Caco-2 (cell line): ENCODE measurements around the gene CLSTN2. TPM values are rescaled to one million over a fixed set of nuclear protein-coding genes. Genes with fewer than 3 reads are reported as not detected.

Experiments used
- BruUV-seq: library from RNA; stranded (reverse); fragments of 400-500 nt; replicated peaks from 2 replicates; lab custom pipeline; 2021; lab: Mats Ljungman, UMichigan
- CTCF ChIA-PET: fragments of 300-600 bp; sonication (Branson Sonifier 250); formaldehyde crosslinking; loops from one replicate; lab custom pipeline; 2022; ENCODE audit warnings: antibody characterized with exemption; lab: Charles Lee
- POLR2A ChIA-PET: fragments of 300-600 bp; sonication (Branson Sonifier 250); formaldehyde crosslinking; loops from one replicate; lab custom pipeline; 2022; ENCODE audit warnings: antibody characterized with exemption; lab: Charles Lee
- DNase-seq, 2 experiments: peaks; one replicate each; pipeline versions ENCODE4 v3.0.0 to v3.0.0-alpha.2; 2020 to 2022
- H3K27me3 ChIP-seq: replicated peaks from 2 replicates; pipeline ENCODE4 v1.6.0; 2011; ENCODE audit warnings: low read length; ENCODE audit not compliant: control insufficient read depth, insufficient read depth
- H3K36me3 ChIP-seq: 2 replicates; pipeline ENCODE4 v1.5.1; 2011; ENCODE audit warnings: low read length; ENCODE audit not compliant: control insufficient read depth, insufficient read depth
- H3K4me1 ChIP-seq: fragments of 250-450 bp; sonication (Bioruptor Pico); 2 replicates; pipeline ENCODE4 v1.5.1; 2020; ENCODE audit warnings: mild to moderate bottlenecking
- H3K4me3 ChIP-seq: 2 replicates; pipeline ENCODE4 v1.5.1; 2011; ENCODE audit warnings: low read depth, mild to moderate bottlenecking, control low read depth, low read length
- H3K9me3 ChIP-seq: fragments of 250-450 bp; sonication (Bioruptor Pico); 2 replicates; pipeline ENCODE4 v1.5.1; 2020; ENCODE audit warnings: mild to moderate bottlenecking, moderate library complexity
- H3K27ac Mint-ChIP-seq: one replicate; pipeline ENCODE4 v1.8.0; 2022; ENCODE audit warnings: mixed read lengths; ENCODE audit not compliant: unreplicated experiment
- H3K27me3 Mint-ChIP-seq: one replicate; pipeline ENCODE4 v1.8.0; 2022; ENCODE audit warnings: mixed read lengths; ENCODE audit not compliant: insufficient read depth, unreplicated experiment
- H3K36me3 Mint-ChIP-seq: one replicate; pipeline ENCODE4 v1.8.0; 2022; ENCODE audit warnings: mild to moderate bottlenecking, mixed read lengths; ENCODE audit not compliant: insufficient read depth, unreplicated experiment
- H3K4me1 Mint-ChIP-seq: one replicate; pipeline ENCODE4 v1.8.0; 2022; ENCODE audit warnings: low read depth, mixed read lengths; ENCODE audit not compliant: unreplicated experiment
- H3K4me3 Mint-ChIP-seq: one replicate; pipeline ENCODE4 v1.8.0; 2022; ENCODE audit warnings: mild to moderate bottlenecking, moderate library complexity, mixed read lengths; ENCODE audit not compliant: unreplicated experiment
- H3K9me3 Mint-ChIP-seq: one replicate; pipeline ENCODE4 v1.8.0; 2022; ENCODE audit warnings: mixed read lengths; ENCODE audit not compliant: unreplicated experiment
- intact Hi-C: fragments of 100-400 bp; cut with micrococcal nuclease; formaldehyde crosslinking; loops from one replicate; pipeline ENCODE4 v1.10.0; 2022; ENCODE audit not compliant: unreplicated experiment
- total RNA-seq: library from RNA; stranded (reverse); gene quantifications from 2 replicates; pipeline ENCODE4 v1.2.3, GENCODE V29; 2022
- TF ChIP-seq, protein P1 (sequence below), 2 experiments: fragments of 200-600 bp in 1 of 2; IDR thresholded peaks; 1 replicate in 1 of 2; 2 replicates in 1 of 2; pipeline versions ENCODE4 v1.5.1 to v1.8.0; 2011 to 2022; ENCODE audit warnings: antibody characterized with exemption in 1 of 2, control low read depth in 1 of 2, inconsistent platforms in 1 of 2, low read depth in 1 of 2, low read length in 1 of 2, mild to moderate bottlenecking in 1 of 2, moderate library complexity in 1 of 2; ENCODE audit not compliant: insufficient read depth in 1 of 2, severe bottlenecking in 1 of 2, unreplicated experiment in 1 of 2

The CLSTN2 gene
- total RNA-seq, 1 experiment from 2014 or later = 26.1 TPM

DNA sequence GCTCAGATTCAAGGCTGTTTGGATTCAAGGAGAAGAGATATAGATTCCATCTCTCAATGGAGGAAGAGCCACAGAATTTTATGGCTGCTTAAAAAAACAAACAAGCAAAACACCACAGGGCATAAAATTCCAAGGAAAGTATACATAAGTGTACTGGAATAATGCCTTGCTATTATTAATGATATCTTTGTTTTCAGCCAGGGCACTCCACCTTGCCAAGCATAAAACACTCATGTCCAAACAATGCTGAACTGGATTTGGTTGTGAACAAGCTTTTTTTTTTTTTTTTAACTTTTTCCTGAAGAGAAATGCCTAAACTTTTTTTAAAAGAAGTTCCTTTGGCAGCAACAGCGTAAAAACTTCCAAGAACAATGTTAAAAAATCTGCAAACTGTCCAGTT is 4.8 kb upstream of the CLSTN2 start:
- no peaks in the 10 kb centered on the region for H3K4me1 Mint-ChIP-seq
- no peaks in the 10 kb centered on the region for H3K36me3 Mint-ChIP-seq
- Histone ChIP-seq H3K27me3 (no peaks in the 10 kb centered on the region), H3K9me3 (no peaks in the 10 kb centered on the region), H3K36me3 (no peaks in the 10 kb centered on the region), H3K4me3 (no peak overlapping the region), H3K4me1 (no peaks in the 10 kb centered on the region)
- no TSS peak for BruUV-seq
- no peak for DNase-seq
- ChIA-PET POLR2A (no interaction called here), CTCF (no interaction called here)
- H3K4me3 Mint-ChIP-seq = no peak overlapping the region
- no peak overlapping the region for H3K27ac Mint-ChIP-seq
- H3K9me3 Mint-ChIP-seq = no peaks in the 10 kb centered on the region
- TF ChIP-seq, protein P1, sequence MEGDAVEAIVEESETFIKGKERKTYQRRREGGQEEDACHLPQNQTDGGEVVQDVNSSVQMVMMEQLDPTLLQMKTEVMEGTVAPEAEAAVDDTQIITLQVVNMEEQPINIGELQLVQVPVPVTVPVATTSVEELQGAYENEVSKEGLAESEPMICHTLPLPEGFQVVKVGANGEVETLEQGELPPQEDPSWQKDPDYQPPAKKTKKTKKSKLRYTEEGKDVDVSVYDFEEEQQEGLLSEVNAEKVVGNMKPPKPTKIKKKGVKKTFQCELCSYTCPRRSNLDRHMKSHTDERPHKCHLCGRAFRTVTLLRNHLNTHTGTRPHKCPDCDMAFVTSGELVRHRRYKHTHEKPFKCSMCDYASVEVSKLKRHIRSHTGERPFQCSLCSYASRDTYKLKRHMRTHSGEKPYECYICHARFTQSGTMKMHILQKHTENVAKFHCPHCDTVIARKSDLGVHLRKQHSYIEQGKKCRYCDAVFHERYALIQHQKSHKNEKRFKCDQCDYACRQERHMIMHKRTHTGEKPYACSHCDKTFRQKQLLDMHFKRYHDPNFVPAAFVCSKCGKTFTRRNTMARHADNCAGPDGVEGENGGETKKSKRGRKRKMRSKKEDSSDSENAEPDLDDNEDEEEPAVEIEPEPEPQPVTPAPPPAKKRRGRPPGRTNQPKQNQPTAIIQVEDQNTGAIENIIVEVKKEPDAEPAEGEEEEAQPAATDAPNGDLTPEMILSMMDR (IDR thresholded peaks at IDR 0.05; ENCODE audit: insufficient read depth in 1 of 2, low read depth in 1 of 2, low read length in 1 of 2, severe bottlenecking in 1 of 2, unreplicated experiment in 1 of 2) = no peak
- intact Hi-C loops = loop anchor here (10.0 kb wide), 1 partner anchor 275 kb away; no protein-coding TSS in a partner anchor
- peaks cover 10% of the 10 kb centered on the region for H3K27me3 Mint-ChIP-seq

DNA sequence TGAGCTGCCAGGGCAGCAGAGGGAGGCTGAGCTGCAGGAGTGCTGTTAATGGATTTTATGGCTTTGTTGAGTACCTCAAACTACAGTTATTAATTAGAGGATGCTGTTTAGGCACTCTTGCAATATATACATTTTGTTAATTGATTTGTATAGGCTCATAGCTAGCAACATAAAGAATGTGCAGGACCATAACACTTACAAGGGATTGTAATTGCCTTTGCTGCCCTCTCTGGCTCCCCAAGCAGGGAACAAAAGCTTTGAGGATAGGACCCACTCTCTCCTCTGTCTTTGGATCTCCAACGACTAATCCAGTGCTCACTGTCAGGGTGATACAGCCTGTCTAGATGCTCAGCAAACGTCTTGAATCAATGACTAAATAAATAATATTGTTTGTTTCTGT is 1.2 kb upstream of the CLSTN2 start:
- Histone ChIP-seq H3K4me3 (no peak overlapping the region), H3K36me3 (no peaks in the 10 kb centered on the region), H3K27me3 (no peaks in the 10 kb centered on the region), H3K9me3 (no peaks in the 10 kb centered on the region), H3K4me1 (no peaks in the 10 kb centered on the region)
- no peak for DNase-seq
- H3K36me3 Mint-ChIP-seq = no peaks in the 10 kb centered on the region
- BruUV-seq = no TSS peak
- TF ChIP-seq, protein P1 (IDR thresholded peaks at IDR 0.05; ENCODE audit: insufficient read depth in 1 of 2, low read depth in 1 of 2, low read length in 1 of 2, severe bottlenecking in 1 of 2, unreplicated experiment in 1 of 2) = no peak
- no peak overlapping the region for H3K27ac Mint-ChIP-seq
- no peaks in the 10 kb centered on the region for H3K9me3 Mint-ChIP-seq
- CTCF ChIA-PET = interaction anchor here (0.6 to 0.8 kb wide), 2 partner anchors 20 to 370 kb away, joined by 3 read pairs; no protein-coding TSS in a partner anchor
- H3K27me3 Mint-ChIP-seq = peaks cover 9% of the 10 kb centered on the region
- peaks cover 7% of the 10 kb centered on the region for H3K4me1 Mint-ChIP-seq
- intact Hi-C loops = loop anchor here (1.0 to 10.0 kb wide), 6 partner anchors 189 to 507 kb away; no protein-coding TSS in a partner anchor
- H3K4me3 Mint-ChIP-seq = no peak overlapping the region
- POLR2A ChIA-PET = interaction anchor here (0.6 kb wide), 1 partner anchor 10 kb away, joined by 3 read pairs; no protein-coding TSS in a partner anchor

DNA sequence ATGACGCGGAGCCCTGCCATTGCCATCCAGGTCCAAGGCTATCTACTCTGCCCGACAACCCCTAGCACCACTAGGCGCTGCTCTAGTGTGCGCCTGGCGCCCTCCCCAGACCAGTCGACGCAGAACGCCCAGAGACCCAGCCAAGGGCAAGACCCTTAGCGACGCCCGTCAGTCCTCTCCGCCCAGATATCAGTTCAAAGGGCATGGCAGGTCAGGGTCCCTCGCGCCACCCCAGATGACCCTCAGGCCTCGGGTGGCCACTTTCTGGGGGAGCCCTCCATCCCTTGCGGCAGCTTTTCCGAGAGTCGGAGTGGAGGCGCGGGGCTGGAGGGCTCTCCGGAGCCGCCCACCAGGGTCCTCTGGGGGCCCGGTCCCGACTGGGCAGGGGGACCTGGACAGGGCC is 371 bp upstream of the CLSTN2 start:
- no peaks in the 10 kb centered on the region for H3K36me3 Mint-ChIP-seq
- H3K9me3 Mint-ChIP-seq = no peaks in the 10 kb centered on the region
- Histone ChIP-seq H3K4me3 (peak overlapping the region; percentile 55), H3K36me3 (no peaks in the 10 kb centered on the region), H3K4me1 (no peaks in the 10 kb centered on the region), H3K27me3 (no peaks in the 10 kb centered on the region), H3K9me3 (no peaks in the 10 kb centered on the region)
- BruUV-seq = no TSS peak
- peaks cover 7% of the 10 kb centered on the region for H3K4me1 Mint-ChIP-seq
- H3K4me3 Mint-ChIP-seq = peak overlapping the region; percentile 86
- DNase-seq = peak; percentile 76 to 79
- POLR2A ChIA-PET = interaction anchor here (0.7 kb wide), 1 partner anchor 971 kb away, joined by 11 read pairs; no protein-coding TSS in a partner anchor
- peaks cover 9% of the 10 kb centered on the region for H3K27me3 Mint-ChIP-seq
- TF ChIP-seq, protein P1 (IDR thresholded peaks at IDR 0.05; ENCODE audit: insufficient read depth in 1 of 2, low read depth in 1 of 2, low read length in 1 of 2, severe bottlenecking in 1 of 2, unreplicated experiment in 1 of 2) = peak; percentile 55 to 76
- intact Hi-C loops = loop anchor here (1.0 to 10.0 kb wide), 7 partner anchors 190 to 508 kb away; no protein-coding TSS in a partner anchor
- H3K27ac Mint-ChIP-seq = no peak overlapping the region
- CTCF ChIA-PET = interaction anchor here (0.6 to 1.5 kb wide), 3 partner anchors 41 to 823 kb away, joined by 3 to 7 read pairs (median 5); no protein-coding TSS in a partner anchor
